Mammary epithelial cell (primary cell): ENCODE results near the gene FRMD8.

Source experiments
- EZH2 ChIP-seq: IDR thresholded peaks from 2 replicates; pipeline ENCODE4 v1.6.1; 2012; ENCODE audit warnings: low read length, inconsistent platforms, borderline replicate concordance
- TF ChIP-seq, protein P1 (sequence below), 2 donors: IDR thresholded peaks in 1 of 2; conservative IDR thresholded peaks in 1 of 2; 2 replicates each; pipeline ENCODE4 v1.5.1; 2011 to 2012; ENCODE audit warnings: inconsistent platforms in 2 of 2, low read length in 2 of 2, mild to moderate bottlenecking in 2 of 2, control low read depth in 1 of 2, low read depth in 1 of 2; ENCODE audit not compliant: insufficient read depth in 1 of 2; ENCODE audit errors: extremely low read depth in 1 of 2

DNA sequence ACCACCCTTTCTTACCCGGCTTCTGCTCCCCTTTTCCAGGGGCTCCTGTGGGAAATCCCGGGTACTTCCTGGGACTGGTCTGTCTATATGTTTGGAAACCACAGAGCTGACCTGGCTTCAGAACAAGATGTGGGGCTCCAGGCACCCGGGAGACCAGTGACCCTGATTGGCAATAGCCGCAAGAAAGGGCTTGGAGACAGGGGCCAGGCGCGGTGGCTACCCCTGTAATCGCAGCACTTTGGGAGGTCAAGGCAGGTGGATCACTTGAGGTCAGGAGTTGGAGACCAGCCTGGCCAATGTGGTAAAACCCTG, 33.0 kb downstream of the FRMD8 start:
- TF ChIP-seq, protein P1, sequence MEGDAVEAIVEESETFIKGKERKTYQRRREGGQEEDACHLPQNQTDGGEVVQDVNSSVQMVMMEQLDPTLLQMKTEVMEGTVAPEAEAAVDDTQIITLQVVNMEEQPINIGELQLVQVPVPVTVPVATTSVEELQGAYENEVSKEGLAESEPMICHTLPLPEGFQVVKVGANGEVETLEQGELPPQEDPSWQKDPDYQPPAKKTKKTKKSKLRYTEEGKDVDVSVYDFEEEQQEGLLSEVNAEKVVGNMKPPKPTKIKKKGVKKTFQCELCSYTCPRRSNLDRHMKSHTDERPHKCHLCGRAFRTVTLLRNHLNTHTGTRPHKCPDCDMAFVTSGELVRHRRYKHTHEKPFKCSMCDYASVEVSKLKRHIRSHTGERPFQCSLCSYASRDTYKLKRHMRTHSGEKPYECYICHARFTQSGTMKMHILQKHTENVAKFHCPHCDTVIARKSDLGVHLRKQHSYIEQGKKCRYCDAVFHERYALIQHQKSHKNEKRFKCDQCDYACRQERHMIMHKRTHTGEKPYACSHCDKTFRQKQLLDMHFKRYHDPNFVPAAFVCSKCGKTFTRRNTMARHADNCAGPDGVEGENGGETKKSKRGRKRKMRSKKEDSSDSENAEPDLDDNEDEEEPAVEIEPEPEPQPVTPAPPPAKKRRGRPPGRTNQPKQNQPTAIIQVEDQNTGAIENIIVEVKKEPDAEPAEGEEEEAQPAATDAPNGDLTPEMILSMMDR (conservative IDR thresholded peaks at IDR 0.05 in 1 of 2, IDR thresholded peaks at IDR 0.05 in 1 of 2; ENCODE audit: extremely low read depth in 1 of 2, insufficient read depth in 1 of 2, low read depth in 1 of 2, low read length in 2 of 2) = no peak
- no peak for TF ChIP-seq EZH2
